GM18520 (cell line): ENCODE data around the gene ETV2.
A peak's percentile ranks its signal among the peaks of the same experiment; 100 is the strongest.
"Not testable (repeated sequence)": the region's sequence is repeated elsewhere in the genome, so short reads cannot be mapped to it uniquely, and the experiment has no call there.

Experiments used
- ATAC-seq: cut with Tn5 transposase; IDR thresholded peaks from one replicate; pipeline ENCODE4 v1.9.1; 2021; ENCODE audit not compliant: unreplicated experiment

ETV2 gene

GRCh38 chr19:35656700-35657099 is 15.2 kb downstream of the ETV2 start:
- no peak for ATAC-seq

- no peak for ATAC-seq
Measured at GRCh38 chr19:35657904-35658700, 16.6 kb downstream of the ETV2 start.

- no peak for ATAC-seq
Measured at GRCh38 chr19:35661995-35662340, 20.4 kb downstream of the ETV2 start.

- no peak for ATAC-seq
Measured at GRCh38 chr19:35663981-35664380, 22.4 kb downstream of the ETV2 start.

- ATAC-seq = no peak
Measured at GRCh38 chr19:35665157-35665556, 23.6 kb downstream of the ETV2 start.

- ATAC-seq = no peak
Measured at GRCh38 chr19:35665604-35666003, 24.1 kb downstream of the ETV2 start.

- ATAC-seq = no peak
Measured at GRCh38 chr19:35666251-35666913, 24.8 kb downstream of the ETV2 start, which contains the start of gene UPK1A. TSS of gene UPK1A (plus strand) at chr19:35666517. CDS start at chr19:35666813, 296 bp downstream.

GRCh38 chr19:35669566-35669965 is 28.0 kb downstream of the ETV2 start:
- no peak for ATAC-seq

- ATAC-seq = no peak
Measured at GRCh38 chr19:35669974-35670373, 28.4 kb downstream of the ETV2 start.

- ATAC-seq = no peak
Measured at GRCh38 chr19:35670686-35671085, 29.1 kb downstream of the ETV2 start.

GRCh38 chr19:35671818-35672217 is 30.3 kb downstream of the ETV2 start:
- ATAC-seq = no peak

GRCh38 chr19:35673121-35673804 is 31.7 kb downstream of the ETV2 start:
- no peak for ATAC-seq

GRCh38 chr19:35675589-35676140 is 34.1 kb downstream of the ETV2 start:
- ATAC-seq = no peak

- no peak for ATAC-seq
Measured at GRCh38 chr19:35689836-35690235, 48.3 kb downstream of the ETV2 start.

- ATAC-seq = not testable (repeated sequence)
Measured at GRCh38 chr19:35691106-35691505, 49.6 kb downstream of the ETV2 start.

- ATAC-seq = no peak
Measured at GRCh38 chr19:35692010-35692409, 50.5 kb downstream of the ETV2 start.

- no peak for ATAC-seq
Measured at GRCh38 chr19:35693422-35693821, 51.9 kb downstream of the ETV2 start.

GRCh38 chr19:35693835-35694599 is 52.5 kb downstream of the ETV2 start:
- peak; percentile 88 for ATAC-seq
